ENCODE measurements around the gene OPRPN. TPM values are rescaled to one million over a fixed set of nuclear protein-coding genes. Genes with fewer than 3 reads are reported as not detected.

The OPRPN gene
- total RNA-seq, 1 donor from 2014 or later = not detected

Other genes with a start within 250 kb of the OPRPN start
- not detected in 2 replicates for gene PRR27, start 243.7 kb upstream of the OPRPN start, total RNA-seq
- gene ODAM, start 202.2 kb upstream of the OPRPN start, total RNA-seq = not detected in 2 replicates
- gene FDCSP, start 171.8 kb upstream of the OPRPN start, total RNA-seq = not detected in 2 replicates
- not detected in 2 replicates for gene CSN3, start 155.3 kb upstream of the OPRPN start, total RNA-seq
- not detected in 2 replicates for gene CABS1, start 63.0 kb upstream of the OPRPN start, total RNA-seq
- not detected in 2 replicates for gene SMR3A, start 37.2 kb upstream of the OPRPN start, total RNA-seq
- gene SMR3B, start 14.8 kb upstream of the OPRPN start, total RNA-seq = not detected in 2 replicates
- not detected in 2 replicates for gene MUC7, start 74.3 kb downstream of the OPRPN start, total RNA-seq
- gene AMTN, start 120.6 kb downstream of the OPRPN start, total RNA-seq = not detected in 2 replicates
- not detected in 2 replicates for gene AMBN, start 194.3 kb downstream of the OPRPN start, total RNA-seq
- gene ENAM, start 230.8 kb downstream of the OPRPN start, total RNA-seq = not detected in 2 replicates